Breast epithelium (tissue), 4 donors: ENCODE results near the gene CUL9. TPM values are rescaled to one million over a fixed set of nuclear protein-coding genes. Genes with fewer than 3 reads are reported as not detected.

ENCODE experiments used
- DNase-seq, 2 donors: peaks; one replicate each; pipeline ENCODE4 v3.0.0-alpha.2; 2019; ENCODE audit warnings: low spot score in 2 of 2
- H3K27ac ChIP-seq, 2 donors: fragments of 200-600 bp; sonication (generic) in 1 of 2; one replicate each; pipeline ENCODE4 v1.5.1; 2016 to 2019; ENCODE audit warnings: mild to moderate bottlenecking in 1 of 2
- H3K27me3 ChIP-seq, 2 donors: fragments of 200-600 bp; sonication (generic) in 1 of 2; one replicate each; pipeline versions ENCODE4 v1.5.1 to v1.6.0; 2017 to 2019; ENCODE audit warnings: control low read depth in 1 of 2, mild to moderate bottlenecking in 1 of 2
- H3K36me3 ChIP-seq: fragments of 200-600 bp; one replicate; pipeline ENCODE4 v1.5.1; 2019
- H3K4me1 ChIP-seq, 2 donors: fragments of 200-600 bp; sonication (generic); one replicate each; pipeline ENCODE4 v1.5.1; 2016 to 2019; ENCODE audit warnings: control low read depth in 1 of 2
- H3K4me3 ChIP-seq, 3 donors: fragments of 200-600 bp; sonication (generic); 1 replicate in 2 of 3; 2 replicates in 1 of 3; pipeline ENCODE4 v1.5.1; 2016 to 2019; ENCODE audit warnings: mild to moderate bottlenecking in 3 of 3, moderate library complexity in 2 of 3
- H3K9me3 ChIP-seq, 2 donors: fragments of 200-600 bp; sonication (generic) in 1 of 2; one replicate each; pipeline ENCODE4 v1.5.1; 2016 to 2019; ENCODE audit warnings: control low read depth in 1 of 2
- POLR2A ChIP-seq: fragments of 450-650 bp; IDR thresholded peaks from one replicate; pipeline ENCODE4 v1.6.1; 2016; ENCODE audit warnings: antibody characterized with exemption, mild to moderate bottlenecking, moderate library complexity
- POLR2AphosphoS5 ChIP-seq, 3 donors: sonication (generic); formaldehyde crosslinking; IDR thresholded peaks; one replicate each; pipeline ENCODE4 v1.6.1; 2017; ENCODE audit warnings: antibody characterized with exemption in 3 of 3
- intact Hi-C: fragments of 100-400 bp; cut with DNase I; formaldehyde crosslinking; loops from one replicate; pipeline ENCODE4 v1.15.1; 2023; ENCODE audit warnings: low total_unique reads
- total RNA-seq, 3 donors: library from RNA; depleted of rRNA; stranded (reverse); fragments of >200 nt; gene quantifications; one replicate each; pipeline ENCODE4 v1.1.0, GENCODE V29; 2016
- TF ChIP-seq, protein P1 (sequence below), 3 donors: fragments of 450-650 bp; IDR thresholded peaks; one replicate each; pipeline ENCODE4 v1.5.1; 2016 to 2017; ENCODE audit warnings: antibody characterized with exemption in 3 of 3, mild to moderate bottlenecking in 3 of 3, moderate library complexity in 3 of 3

Gene CUL9
- total RNA-seq, 3 donors from 2014 or later: 25.1 to 47.5 (median 43.3) TPM

- Histone ChIP-seq H3K4me1 (peaks cover 0 to 4% of the 10 kb centered on the region in 2 donors), H3K9me3 (no peaks in the 10 kb centered on the region), H3K4me3 (no peak overlapping the region), H3K36me3 (no peaks in the 10 kb centered on the region), H3K27ac (no peak overlapping the region), H3K27me3 (no peaks in the 10 kb centered on the region)
- no peak for DNase-seq
- intact Hi-C loops: no loop called here
- TF ChIP-seq POLR2AphosphoS5 (IDR thresholded peaks at IDR 0.05) (no peak), POLR2A (no peak)
- TF ChIP-seq, protein P1, sequence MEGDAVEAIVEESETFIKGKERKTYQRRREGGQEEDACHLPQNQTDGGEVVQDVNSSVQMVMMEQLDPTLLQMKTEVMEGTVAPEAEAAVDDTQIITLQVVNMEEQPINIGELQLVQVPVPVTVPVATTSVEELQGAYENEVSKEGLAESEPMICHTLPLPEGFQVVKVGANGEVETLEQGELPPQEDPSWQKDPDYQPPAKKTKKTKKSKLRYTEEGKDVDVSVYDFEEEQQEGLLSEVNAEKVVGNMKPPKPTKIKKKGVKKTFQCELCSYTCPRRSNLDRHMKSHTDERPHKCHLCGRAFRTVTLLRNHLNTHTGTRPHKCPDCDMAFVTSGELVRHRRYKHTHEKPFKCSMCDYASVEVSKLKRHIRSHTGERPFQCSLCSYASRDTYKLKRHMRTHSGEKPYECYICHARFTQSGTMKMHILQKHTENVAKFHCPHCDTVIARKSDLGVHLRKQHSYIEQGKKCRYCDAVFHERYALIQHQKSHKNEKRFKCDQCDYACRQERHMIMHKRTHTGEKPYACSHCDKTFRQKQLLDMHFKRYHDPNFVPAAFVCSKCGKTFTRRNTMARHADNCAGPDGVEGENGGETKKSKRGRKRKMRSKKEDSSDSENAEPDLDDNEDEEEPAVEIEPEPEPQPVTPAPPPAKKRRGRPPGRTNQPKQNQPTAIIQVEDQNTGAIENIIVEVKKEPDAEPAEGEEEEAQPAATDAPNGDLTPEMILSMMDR (IDR thresholded peaks at IDR 0.05): no peak
Measured at GRCh38 chr6:43219119-43219518, 37.1 kb downstream of the CUL9 start.

DNA sequence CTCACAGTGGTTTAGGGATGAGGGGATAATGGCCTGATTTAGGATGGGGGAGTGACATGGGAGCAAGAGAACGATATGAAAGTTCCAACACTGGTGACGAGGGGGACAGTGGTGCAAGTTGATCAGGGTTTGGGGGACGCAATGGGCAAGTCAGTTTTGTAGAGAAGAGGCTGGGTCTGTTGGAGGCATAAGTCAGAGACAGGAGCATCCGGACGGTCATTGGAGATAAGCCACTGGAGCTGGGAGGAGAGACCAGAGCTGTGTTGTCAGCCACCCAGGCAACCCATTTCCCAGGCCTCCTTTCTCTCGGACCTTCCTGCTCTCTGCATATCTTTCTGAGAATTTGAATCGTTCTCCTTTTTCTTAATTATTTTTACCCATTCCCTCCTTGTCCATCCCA lies 37.8 kb downstream of the CUL9 start:
- DNase-seq: no peak
- Histone ChIP-seq H3K27ac (no peak overlapping the region), H3K9me3 (no peaks in the 10 kb centered on the region), H3K4me1 (peaks cover 0 to 4% of the 10 kb centered on the region in 2 donors), H3K27me3 (no peaks in the 10 kb centered on the region), H3K4me3 (no peak overlapping the region), H3K36me3 (no peaks in the 10 kb centered on the region)
- intact Hi-C loops: no loop called here
- no peak for TF ChIP-seq POLR2A
- no peak for TF ChIP-seq POLR2AphosphoS5 (IDR thresholded peaks at IDR 0.05)
- TF ChIP-seq, protein P1 (IDR thresholded peaks at IDR 0.05): no peak

- intact Hi-C loops: no loop called here
- H3K4me3 ChIP-seq: no peak overlapping the region
- no peaks in the 10 kb centered on the region for H3K36me3 ChIP-seq
- no peak overlapping the region for H3K27ac ChIP-seq
- H3K4me1 ChIP-seq: peaks cover 0 to 4% of the 10 kb centered on the region in 2 donors
- TF ChIP-seq POLR2AphosphoS5 (IDR thresholded peaks at IDR 0.05): no peak
- no peaks in the 10 kb centered on the region for H3K27me3 ChIP-seq
- no peaks in the 10 kb centered on the region for H3K9me3 ChIP-seq
- DNase-seq: no peak
Measured at GRCh38 chr6:43220439-43220951, 38.5 kb downstream of the CUL9 start.

DNA sequence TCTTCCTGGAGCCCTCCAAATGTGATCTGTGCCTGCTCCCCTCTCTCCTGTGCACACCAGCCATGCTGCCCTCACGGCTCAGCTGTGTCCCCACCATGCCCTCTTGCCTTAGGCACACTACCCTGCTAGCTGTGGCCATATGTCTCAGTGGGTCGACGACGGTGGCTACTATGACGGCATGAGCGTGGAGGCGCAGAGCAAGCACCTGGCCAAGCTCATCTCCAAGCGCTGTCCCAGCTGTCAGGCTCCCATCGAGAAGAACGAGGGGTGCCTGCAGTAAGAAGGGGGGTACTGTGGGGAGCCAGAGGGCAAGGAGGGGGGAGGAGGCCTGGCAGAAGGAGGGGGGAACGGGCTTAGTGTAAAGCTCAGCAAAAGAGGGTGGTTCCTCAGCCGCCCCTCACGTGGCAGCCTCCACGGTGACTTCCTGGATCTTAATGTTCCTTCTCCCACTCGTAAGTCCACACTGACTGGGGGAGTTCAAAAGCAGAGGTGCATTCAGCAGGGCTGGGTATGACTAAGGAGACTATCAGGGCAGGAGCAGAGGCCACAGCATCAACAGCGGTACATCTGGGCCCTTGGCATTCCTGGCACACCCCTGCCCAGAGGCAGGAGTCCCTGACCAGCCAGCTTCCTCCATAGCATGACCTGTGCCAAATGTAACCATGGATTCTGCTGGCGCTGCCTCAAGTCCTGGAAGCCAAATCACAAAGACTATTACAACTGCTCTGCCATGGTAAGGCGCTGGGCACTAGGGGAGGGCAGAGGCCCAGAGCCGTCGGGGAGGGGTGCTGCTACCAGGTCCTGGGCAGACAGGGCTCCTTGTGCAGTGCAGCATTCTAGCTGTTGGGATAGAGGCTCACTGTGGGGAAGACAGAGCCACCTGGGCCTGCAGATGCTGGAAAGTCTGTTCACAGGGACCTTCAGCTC lies 39.3 kb downstream of the CUL9 start:
- Histone ChIP-seq H3K27ac (peak overlapping the region; percentile 9 to 40), H3K9me3 (no peaks in the 10 kb centered on the region), H3K4me3 (no peak overlapping the region), H3K27me3 (no peaks in the 10 kb centered on the region), H3K36me3 (no peaks in the 10 kb centered on the region), H3K4me1 (peaks cover 0 to 4% of the 10 kb centered on the region in 2 donors)
- DNase-seq: peak in 1 of 2 donors; percentile 34
- TF ChIP-seq POLR2A (no peak), POLR2AphosphoS5 (IDR thresholded peaks at IDR 0.05) (no peak)
- TF ChIP-seq, protein P1 (IDR thresholded peaks at IDR 0.05): no peak
- intact Hi-C loops: no loop called here

GRCh38 chr6:43222418-43223059 lies 40.5 kb downstream of the CUL9 start:
- Histone ChIP-seq H3K4me1 (peaks cover 0 to 4% of the 10 kb centered on the region in 2 donors), H3K4me3 (no peak overlapping the region), H3K9me3 (no peaks in the 10 kb centered on the region), H3K27ac (no peak overlapping the region), H3K36me3 (no peaks in the 10 kb centered on the region), H3K27me3 (no peaks in the 10 kb centered on the region)
- intact Hi-C loops: no loop called here
- TF ChIP-seq, protein P1 (IDR thresholded peaks at IDR 0.05): no peak
- TF ChIP-seq POLR2AphosphoS5 (IDR thresholded peaks at IDR 0.05) (no peak), POLR2A (no peak)
- DNase-seq: peak in 1 of 2 donors; percentile 33
